ENCODE data around the gene CFAP65.

CFAP65 gene

DNA sequence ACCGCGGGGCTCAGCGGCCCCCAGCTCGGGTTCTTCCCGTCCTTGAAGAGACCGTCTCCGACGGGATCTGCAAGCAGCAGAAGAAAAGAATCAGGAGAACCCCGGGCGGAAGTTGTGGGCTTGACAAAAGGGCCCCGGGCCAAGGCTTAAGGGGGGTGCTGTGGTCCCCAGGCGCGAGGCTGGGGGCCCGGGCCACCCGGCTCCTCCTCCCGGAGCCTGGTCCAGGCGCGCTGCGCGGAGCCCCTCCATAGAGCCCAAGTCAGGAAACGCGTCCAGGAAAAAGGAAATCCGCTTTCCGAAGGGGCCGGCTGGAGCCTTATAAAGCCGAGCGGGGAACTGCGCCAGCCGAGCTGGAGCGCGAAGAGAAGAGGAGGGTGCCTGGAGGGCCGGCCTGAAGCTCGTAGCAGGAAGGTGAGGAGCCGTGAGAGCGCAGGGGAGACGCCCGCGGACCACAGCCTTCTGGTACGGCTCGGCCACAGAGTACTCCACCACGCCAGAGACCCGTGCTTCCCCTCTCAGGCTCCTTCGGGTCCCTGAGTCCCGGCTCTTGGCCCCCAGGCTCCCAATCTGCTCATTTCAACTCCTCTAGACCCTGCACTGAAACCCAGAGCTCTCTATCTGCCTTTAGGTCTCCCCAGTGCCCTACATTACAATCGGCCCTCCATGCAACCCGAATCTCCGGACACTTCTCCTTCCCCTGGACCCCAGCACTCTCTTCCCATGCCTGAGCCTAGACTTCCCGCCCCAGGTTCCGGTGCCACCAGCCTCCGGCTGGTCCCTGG, 56.9 kb downstream of the CFAP65 start:
- Histone ChIP-seq H3K4me1 (ENCODE audit: insufficient read depth, low read length) (peaks cover 20% of the 10 kb centered on the region), H2AFZ (ENCODE audit: low read depth, low read length) (no peak overlapping the region), H3K36me3 (ENCODE audit: insufficient read depth, low read length) (no peaks in the 10 kb centered on the region), H3K9me3 (ENCODE audit: low read length) (peaks cover 2% of the 10 kb centered on the region), H3K27me3 (ENCODE audit: insufficient read depth, low read length) (peaks cover 87% of the 10 kb centered on the region), H3K4me3 (ENCODE audit: low read length) (no peak overlapping the region)

DNA sequence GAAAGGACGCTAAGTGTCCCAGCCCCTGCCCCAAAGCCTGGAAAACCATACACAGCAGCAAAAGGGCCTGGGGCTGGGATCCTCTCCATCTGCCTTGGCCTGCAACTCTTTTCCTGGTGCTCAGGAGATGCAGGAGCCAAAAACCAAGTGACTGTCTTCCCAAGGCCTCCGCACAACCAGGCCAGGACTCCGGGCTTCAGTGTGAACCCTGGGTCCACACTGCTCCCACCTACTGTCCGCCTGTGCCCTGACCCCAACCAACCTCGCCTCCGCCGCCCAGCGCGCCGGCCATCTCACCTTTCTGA, 57.4 kb downstream of the CFAP65 start:
- Histone ChIP-seq H3K4me1 (ENCODE audit: insufficient read depth, low read length) (peaks cover 20% of the 10 kb centered on the region), H3K27me3 (ENCODE audit: insufficient read depth, low read length) (peaks cover 81% of the 10 kb centered on the region), H3K9me3 (ENCODE audit: low read length) (peaks cover 2% of the 10 kb centered on the region), H2AFZ (ENCODE audit: low read depth, low read length) (no peak overlapping the region), H3K36me3 (ENCODE audit: insufficient read depth, low read length) (no peaks in the 10 kb centered on the region), H3K4me3 (ENCODE audit: low read length) (no peak overlapping the region)

DNA sequence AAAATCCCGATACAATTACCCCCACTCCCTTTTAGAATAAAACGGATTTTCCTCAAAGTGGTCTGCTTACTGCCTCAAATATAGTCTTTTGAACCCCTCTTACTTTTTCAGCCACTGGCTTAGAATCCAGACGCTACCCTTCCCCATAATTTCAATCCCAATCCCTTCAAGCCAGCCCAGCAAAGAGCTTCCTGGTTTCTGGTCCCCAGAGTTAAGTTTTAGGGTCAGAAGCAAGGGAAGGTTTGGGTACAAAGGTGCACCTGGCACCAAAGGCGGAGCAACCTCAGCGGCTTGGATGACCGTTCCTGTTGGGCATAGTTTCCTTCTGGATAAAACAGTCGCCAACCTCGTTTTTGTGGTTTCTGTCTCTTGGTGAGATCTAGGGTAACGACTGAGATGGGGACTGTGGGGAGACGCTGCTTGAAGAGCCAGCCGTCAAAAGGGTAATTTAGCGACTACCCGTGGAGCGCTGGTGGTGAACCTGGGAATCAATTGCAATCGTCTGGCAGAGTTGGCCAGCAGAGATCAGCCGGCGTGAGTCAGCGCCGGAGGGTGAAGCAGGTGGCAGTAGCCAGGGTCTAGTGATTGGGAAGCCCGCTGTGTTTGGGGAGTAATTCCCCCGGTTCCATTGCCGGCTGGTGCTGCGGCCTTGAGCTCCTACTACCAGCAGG, 57.9 kb downstream of the CFAP65 start:
- no peak overlapping the region for H3K4me3 ChIP-seq (ENCODE audit: low read length)
- H3K9me3 ChIP-seq (ENCODE audit: low read length): peaks cover 2% of the 10 kb centered on the region
- H3K4me1 ChIP-seq (ENCODE audit: insufficient read depth, low read length): peaks cover 20% of the 10 kb centered on the region
- no peaks in the 10 kb centered on the region for H3K36me3 ChIP-seq (ENCODE audit: insufficient read depth, low read length)
- H2AFZ ChIP-seq (ENCODE audit: low read depth, low read length): no peak overlapping the region
- H3K27me3 ChIP-seq (ENCODE audit: insufficient read depth, low read length): peaks cover 78% of the 10 kb centered on the region

DNA sequence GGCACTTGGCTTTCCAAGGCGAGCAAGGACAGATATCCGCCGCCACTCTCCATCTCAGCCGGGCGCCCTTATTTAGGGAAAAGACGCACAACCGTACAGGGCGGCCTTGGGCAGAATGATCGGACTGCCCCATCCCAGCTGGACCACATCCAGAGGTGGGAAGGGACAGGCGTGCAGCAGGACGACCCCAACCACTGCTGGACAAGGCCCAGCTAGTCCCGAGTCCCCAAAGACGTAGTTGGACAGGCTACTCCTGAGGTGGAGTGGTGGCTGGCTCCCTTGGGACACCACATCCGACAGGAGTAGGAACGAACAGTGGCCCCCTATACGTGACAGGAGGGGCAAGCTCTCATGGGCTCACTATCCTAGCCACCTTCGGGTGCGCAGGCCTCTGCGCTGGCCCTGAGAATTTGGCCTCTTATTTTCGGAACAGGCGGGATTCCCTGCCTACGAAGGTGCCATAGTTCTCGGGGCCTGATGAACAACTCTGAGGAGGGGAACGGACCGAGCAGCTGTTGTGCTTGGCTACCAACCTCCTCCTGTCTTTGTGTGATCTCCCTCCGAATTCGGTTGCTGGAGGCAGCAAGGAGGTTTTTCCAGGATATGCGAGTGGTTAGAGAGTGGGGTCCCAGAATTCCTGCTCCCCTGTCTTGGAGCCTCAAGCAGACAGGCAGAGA, 58.6 kb downstream of the CFAP65 start:
- peaks cover 2% of the 10 kb centered on the region for H3K9me3 ChIP-seq (ENCODE audit: low read length)
- H3K4me1 ChIP-seq (ENCODE audit: insufficient read depth, low read length): peaks cover 20% of the 10 kb centered on the region
- H3K27me3 ChIP-seq (ENCODE audit: insufficient read depth, low read length): peaks cover 75% of the 10 kb centered on the region
- peak overlapping the region; percentile 21 for H3K4me3 ChIP-seq (ENCODE audit: low read length)
- H2AFZ ChIP-seq (ENCODE audit: low read depth, low read length): no peak overlapping the region
- H3K36me3 ChIP-seq (ENCODE audit: insufficient read depth, low read length): no peaks in the 10 kb centered on the region

DNA sequence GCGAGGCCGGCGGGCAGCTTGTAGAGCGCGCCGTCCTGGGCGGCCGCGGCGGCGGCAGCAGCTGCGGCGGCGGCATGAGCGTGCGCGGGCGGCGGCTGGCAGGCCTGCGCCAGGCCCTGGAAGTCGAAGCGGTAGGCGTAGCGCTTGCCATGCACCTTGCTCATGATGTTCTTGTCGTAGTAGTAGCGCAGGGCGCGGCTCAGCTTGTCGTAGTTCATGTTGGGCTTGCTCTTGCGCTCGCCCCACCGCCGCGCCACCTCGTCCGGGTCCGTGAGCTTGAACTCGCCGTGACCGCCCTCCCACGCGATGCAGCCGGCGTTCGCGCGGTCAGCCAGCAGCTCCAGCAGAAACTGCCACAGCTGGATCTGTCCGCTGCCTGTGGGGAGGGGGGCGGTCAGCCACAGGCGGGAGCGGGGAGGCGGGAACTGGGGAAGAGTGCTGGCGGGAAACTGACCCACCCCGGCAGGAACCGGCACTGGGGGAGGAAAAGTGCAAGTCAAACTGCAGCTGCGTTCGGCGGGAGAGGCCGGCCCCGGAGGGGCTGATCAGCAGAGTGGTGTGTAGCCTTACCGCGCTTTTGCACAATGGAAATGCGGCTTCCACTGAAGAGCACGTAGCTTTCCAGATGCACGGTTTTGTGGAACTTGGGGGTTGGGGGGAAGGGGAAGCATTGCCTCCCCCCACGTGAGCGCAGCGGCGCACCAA, 59.3 kb downstream of the CFAP65 start:
- H2AFZ ChIP-seq (ENCODE audit: low read depth, low read length): peak overlapping the region; percentile 70
- no peaks in the 10 kb centered on the region for H3K36me3 ChIP-seq (ENCODE audit: insufficient read depth, low read length)
- H3K4me3 ChIP-seq (ENCODE audit: low read length): peak overlapping the region; percentile 21
- H3K27me3 ChIP-seq (ENCODE audit: insufficient read depth, low read length): peaks cover 73% of the 10 kb centered on the region
- peaks cover 2% of the 10 kb centered on the region for H3K9me3 ChIP-seq (ENCODE audit: low read length)
- peaks cover 20% of the 10 kb centered on the region for H3K4me1 ChIP-seq (ENCODE audit: insufficient read depth, low read length)

DNA sequence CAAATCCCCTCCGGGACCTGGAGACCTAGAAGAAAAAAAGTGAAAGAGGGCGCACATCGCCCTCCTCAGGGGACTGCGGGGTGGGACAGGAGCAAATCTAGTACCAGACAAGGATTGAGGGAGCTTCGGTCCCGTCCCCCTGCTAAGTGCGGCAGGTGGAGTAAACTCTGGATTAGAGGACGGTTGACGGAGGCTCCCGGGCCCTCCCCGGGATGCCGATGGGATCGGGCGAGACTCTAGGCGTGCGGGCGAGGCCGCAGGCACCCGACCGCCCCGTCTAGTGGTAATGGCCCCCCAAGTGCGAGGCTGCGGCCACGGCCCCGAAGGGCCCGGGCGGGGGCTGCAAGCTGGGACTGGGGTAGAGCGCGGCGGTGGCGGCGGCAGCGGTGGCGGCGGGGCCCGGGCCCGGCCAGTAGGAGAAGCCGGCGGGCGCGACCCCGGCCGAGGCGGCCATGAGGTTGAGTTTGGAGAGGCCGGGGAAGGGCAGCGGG, 59.9 kb downstream of the CFAP65 start:
- Histone ChIP-seq H3K4me1 (ENCODE audit: insufficient read depth, low read length) (peaks cover 20% of the 10 kb centered on the region), H3K4me3 (ENCODE audit: low read length) (no peak overlapping the region), H3K27me3 (ENCODE audit: insufficient read depth, low read length) (peaks cover 71% of the 10 kb centered on the region), H2AFZ (ENCODE audit: low read depth, low read length) (peak overlapping the region; percentile 70), H3K36me3 (ENCODE audit: insufficient read depth, low read length) (no peaks in the 10 kb centered on the region), H3K9me3 (ENCODE audit: low read length) (peaks cover 1% of the 10 kb centered on the region)

DNA sequence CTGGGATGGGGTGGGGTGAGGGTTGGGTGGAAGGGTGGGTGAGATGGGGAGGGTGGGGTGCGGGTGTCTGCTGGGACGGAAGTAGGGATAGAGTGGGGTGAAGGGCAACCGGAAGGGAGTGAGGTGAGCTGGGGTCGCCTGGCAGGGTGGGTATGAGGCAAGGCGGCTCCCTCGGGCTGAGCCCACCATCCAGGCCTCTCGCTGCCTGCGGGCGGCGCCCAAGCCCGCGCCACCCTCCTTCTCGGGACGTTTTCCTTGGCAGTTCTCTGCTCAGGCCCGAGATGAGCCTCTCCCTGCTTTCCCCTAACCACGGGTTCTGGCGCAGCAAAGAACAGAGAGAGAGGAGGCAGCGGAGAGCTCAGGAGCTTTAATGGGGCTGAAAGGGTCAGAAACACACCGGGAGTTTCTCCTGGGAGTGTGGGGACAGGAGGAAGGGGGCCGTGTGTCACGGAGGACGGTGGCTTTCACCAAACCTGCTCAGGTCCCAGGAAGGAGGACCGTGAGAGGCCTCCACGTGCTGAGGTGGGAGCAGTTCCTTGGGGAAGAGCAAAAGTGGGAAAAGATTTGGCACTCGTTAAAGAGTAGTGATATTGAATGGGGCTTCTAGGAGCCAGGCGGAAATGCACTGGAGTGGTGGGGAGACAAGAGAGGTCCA, 60.5 kb downstream of the CFAP65 start:
- Histone ChIP-seq H3K27me3 (ENCODE audit: insufficient read depth, low read length) (peaks cover 71% of the 10 kb centered on the region), H2AFZ (ENCODE audit: low read depth, low read length) (no peak overlapping the region), H3K4me1 (ENCODE audit: insufficient read depth, low read length) (peaks cover 20% of the 10 kb centered on the region), H3K9me3 (ENCODE audit: low read length) (no peaks in the 10 kb centered on the region), H3K4me3 (ENCODE audit: low read length) (no peak overlapping the region), H3K36me3 (ENCODE audit: insufficient read depth, low read length) (no peaks in the 10 kb centered on the region)

DNA sequence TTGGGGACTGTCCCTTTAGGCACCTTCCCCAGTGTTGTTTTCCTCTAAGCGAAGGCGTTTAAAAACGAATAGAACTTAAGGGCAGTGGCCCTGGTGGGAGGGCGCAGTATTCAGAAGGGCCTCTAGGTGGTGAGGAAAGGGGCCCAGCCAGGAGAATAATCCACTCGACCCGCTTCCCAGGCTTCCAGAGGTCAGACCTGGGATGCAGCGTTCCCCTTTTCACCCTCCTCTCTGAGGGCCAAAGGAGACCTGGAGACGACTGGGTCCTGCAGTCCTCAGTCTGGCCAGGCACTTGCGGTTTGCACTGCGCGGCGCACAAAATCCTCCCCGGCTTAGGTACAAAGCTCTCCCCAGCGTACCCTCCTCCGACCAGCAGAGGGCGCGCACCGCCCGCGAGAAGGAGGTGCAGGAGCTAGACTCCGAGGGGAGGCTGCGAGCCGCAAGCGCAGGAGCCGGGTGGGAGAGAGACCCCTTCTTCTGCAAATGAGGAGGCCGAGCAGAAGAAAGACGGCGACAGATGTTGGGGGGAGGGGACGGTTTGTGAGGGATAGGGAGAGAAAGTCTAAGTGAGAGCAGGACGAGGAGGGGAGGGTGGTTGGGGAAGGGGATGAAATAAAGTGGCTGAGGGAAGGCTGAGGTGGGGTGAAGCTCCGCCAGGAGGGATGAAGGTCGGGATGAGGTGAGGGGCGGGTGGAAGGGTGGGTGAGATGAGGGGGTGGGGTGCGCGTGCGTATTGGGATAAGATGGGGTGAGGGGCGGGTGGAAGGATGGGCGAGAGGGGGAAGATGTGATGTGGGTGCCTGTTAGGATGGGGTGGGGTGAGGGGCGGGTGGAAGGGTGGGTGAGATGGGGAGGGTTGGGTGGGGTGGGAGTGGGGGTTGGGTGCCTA, 61.2 kb downstream of the CFAP65 start:
- Histone ChIP-seq H2AFZ (ENCODE audit: low read depth, low read length) (peak overlapping the region; percentile 24), H3K4me3 (ENCODE audit: low read length) (peak overlapping the region; percentile 28), H3K36me3 (ENCODE audit: insufficient read depth, low read length) (no peaks in the 10 kb centered on the region), H3K27me3 (ENCODE audit: insufficient read depth, low read length) (peaks cover 73% of the 10 kb centered on the region), H3K4me1 (ENCODE audit: insufficient read depth, low read length) (peaks cover 17% of the 10 kb centered on the region), H3K9me3 (ENCODE audit: low read length) (no peaks in the 10 kb centered on the region)

DNA sequence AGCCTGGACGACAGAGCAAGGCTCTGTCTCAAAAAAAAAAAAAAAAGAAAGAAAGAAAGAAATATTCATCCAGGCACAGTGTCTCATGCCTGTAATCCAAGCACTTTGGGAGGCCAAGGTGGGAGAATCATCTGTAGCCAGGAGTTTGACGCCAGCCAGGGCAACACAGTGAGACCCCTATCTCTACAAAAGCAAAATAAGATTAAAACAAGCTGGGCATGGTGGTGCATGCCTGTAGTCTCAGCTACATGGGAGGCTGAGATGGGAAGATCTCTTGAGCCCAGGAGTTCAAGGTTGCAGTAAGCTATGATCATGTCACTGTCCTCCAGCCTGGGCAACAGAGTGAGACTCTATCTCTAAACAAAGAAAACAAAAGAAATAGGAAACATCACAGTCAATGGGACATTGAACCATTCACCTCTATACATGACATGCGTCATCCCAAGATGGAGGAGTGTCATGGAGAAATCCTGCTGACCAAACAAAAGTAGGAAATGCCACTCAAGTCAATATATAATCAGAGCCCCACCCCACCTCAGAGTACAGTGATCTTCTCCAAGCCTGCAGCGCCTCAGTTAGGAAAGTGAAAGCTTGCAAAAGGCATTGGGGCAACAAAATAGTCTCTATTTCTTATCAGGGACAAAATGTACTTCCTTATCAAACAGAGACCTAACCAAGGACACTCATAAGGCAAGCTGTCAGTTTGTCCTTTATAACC, 66.1 kb downstream of the CFAP65 start:
- H3K4me1 ChIP-seq (ENCODE audit: insufficient read depth, low read length): peaks cover 9% of the 10 kb centered on the region
- H3K9me3 ChIP-seq (ENCODE audit: low read length): peaks cover 1% of the 10 kb centered on the region
- no peaks in the 10 kb centered on the region for H3K36me3 ChIP-seq (ENCODE audit: insufficient read depth, low read length)
- no peak overlapping the region for H3K4me3 ChIP-seq (ENCODE audit: low read length)
- H3K27me3 ChIP-seq (ENCODE audit: insufficient read depth, low read length): peaks cover 34% of the 10 kb centered on the region
- H2AFZ ChIP-seq (ENCODE audit: low read depth, low read length): no peak overlapping the region

DNA sequence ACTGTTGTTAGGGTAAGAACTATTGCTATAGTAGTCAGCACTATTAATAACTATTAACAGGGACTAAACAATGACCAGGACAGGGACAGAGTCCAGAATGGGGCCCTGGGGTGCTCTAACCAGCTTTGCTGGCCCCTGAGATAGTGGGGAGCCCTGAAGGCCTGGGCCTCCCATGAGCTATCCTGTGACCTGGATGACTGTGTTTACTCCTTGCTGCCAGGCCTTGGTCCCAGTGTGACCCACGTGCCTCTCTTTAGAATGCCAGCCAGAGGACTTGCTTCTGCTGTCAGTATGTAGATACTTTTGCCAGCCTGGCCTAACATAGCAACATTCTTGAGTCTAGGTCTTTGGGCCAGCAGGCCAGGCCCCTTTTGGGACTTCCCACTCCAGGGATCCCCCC, 70.4 kb downstream of the CFAP65 start:
- Histone ChIP-seq H2AFZ (ENCODE audit: low read depth, low read length) (no peak overlapping the region), H3K36me3 (ENCODE audit: insufficient read depth, low read length) (no peaks in the 10 kb centered on the region), H3K4me3 (ENCODE audit: low read length) (no peak overlapping the region), H3K27me3 (ENCODE audit: insufficient read depth, low read length) (peaks cover 16% of the 10 kb centered on the region), H3K9me3 (ENCODE audit: low read length) (peaks cover 1% of the 10 kb centered on the region), H3K4me1 (ENCODE audit: insufficient read depth, low read length) (peaks cover 6% of the 10 kb centered on the region)

DNA sequence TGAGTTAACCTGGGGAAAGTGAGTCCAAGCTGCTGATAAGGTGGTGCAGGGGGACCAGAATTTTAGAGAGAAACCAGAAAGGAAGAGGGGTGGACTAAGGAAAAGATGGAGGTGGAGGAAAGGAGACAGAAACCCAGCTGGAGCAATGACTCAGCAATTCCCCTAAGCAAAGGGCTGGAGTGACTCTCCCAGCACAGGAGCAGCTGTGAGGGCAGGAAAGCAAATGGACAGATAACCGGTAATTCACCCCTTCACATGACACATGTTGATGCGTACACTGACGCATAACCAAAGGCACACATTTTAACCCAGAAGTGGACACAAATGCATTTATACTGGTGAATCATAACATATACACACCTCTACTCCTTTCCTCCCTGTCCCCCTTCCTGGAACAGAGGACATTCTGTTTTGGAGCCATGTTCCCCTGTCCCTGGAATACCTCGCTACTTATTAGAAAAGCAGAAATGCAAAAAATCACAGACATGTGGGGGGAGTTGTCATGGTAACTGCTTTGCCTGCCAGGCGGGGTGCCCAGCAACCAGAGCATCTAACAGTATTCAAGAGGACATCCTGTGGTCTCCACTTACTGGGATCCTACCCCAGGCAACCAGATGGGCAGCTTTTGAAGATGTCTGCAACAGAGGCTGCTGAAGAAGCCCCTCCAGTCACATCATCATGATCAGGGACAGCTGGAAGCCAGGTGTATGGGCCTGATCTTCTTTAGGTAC, 77.1 kb downstream of the CFAP65 start:
- H3K4me3 ChIP-seq (ENCODE audit: low read length): no peak overlapping the region
- H3K36me3 ChIP-seq (ENCODE audit: insufficient read depth, low read length): no peaks in the 10 kb centered on the region
- H3K27me3 ChIP-seq (ENCODE audit: insufficient read depth, low read length): peaks cover 22% of the 10 kb centered on the region
- H3K4me1 ChIP-seq (ENCODE audit: insufficient read depth, low read length): peaks cover 32% of the 10 kb centered on the region
- no peak overlapping the region for H2AFZ ChIP-seq (ENCODE audit: low read depth, low read length)
- no peaks in the 10 kb centered on the region for H3K9me3 ChIP-seq (ENCODE audit: low read length)
